HG02623 (cell line): Measurements from ENCODE around the gene SNRNP27.
A peak's percentile ranks its signal among the peaks of the same experiment; 100 is the strongest.
"Not testable (repeated sequence)": the region's sequence is repeated elsewhere in the genome, so short reads cannot be mapped to it uniquely, and the experiment has no call there.

Source experiments
- ATAC-seq: cut with Tn5 transposase; IDR thresholded peaks from one replicate; pipeline ENCODE4 v1.9.1; 2021; ENCODE audit warnings: moderate library complexity; ENCODE audit not compliant: unreplicated experiment

The SNRNP27 gene

DNA sequence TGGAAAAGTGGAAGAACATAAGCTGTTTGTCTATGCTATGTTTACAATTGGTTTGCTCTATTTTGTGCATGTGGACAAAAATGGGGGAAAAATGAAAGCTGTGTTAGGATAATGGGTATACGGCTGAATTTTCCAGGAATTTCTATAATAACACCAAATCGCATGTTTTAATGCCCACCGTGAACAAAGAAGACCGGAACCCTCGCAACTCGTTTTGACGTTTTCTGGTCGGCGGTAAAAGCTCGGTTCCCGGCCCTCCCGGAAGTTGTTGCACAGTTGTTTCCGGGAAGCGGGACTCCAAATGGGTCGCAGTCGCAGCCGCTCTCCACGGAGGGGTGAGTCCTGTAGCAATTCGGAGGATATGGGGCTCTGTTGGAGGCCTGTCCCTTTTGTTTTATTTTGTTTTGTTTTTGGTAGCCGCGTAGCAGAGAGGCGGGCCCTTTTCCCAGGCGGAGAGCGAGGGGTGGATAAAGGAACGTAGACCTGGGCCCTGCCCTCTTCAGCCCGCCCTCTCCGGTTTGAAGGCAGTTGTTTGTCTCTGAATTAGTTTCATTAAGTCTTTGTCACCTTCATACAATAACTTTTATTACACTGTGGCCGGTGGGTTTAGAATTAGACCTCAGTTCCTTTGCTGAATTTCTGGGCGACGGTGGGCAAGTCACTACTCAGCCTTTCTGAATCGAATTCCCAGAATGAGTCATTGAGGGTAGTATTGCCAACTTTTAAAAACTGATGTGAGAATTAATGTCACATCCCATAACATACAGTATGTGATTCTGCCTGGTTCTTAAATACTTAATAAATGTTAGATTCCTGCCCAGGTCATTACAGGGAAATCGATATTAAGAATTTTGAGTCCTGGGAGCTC is at the start of gene SNRNP27:
SNRNP27 (plus strand) TSS at position 273 of the 868 bp plus-strand sequence; CDS start at position 302, 29 bp downstream.
- peak; percentile 50 for ATAC-seq

- no peak for ATAC-seq
These were observed 49.8 kb upstream of the SNRNP27 start for GRCh38 chr2:69843993-69844392.

DNA sequence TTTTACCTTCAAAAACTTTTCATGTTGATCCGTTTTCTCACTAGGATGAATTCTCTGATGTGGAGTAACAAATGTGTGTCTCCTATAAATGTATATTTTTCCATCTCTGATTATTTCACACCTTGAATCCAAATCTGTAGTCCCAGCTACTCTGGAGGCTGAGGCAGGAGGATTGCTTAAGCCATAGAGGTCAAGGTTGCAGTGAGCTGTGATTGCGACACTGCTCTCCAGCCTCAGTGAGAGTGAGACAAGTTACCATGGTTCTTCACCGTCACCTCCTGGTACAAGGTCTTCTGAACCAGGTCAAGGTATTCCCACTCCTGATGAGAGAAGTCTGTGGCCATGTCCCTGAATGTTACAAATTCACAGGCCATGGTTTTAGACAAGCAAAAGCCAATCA is 49.2 kb upstream of the SNRNP27 start:
- ATAC-seq, result no peak

- ATAC-seq, result no peak
These were observed 47.3 kb upstream of the SNRNP27 start for GRCh38 chr2:69846182-69847067.

DNA sequence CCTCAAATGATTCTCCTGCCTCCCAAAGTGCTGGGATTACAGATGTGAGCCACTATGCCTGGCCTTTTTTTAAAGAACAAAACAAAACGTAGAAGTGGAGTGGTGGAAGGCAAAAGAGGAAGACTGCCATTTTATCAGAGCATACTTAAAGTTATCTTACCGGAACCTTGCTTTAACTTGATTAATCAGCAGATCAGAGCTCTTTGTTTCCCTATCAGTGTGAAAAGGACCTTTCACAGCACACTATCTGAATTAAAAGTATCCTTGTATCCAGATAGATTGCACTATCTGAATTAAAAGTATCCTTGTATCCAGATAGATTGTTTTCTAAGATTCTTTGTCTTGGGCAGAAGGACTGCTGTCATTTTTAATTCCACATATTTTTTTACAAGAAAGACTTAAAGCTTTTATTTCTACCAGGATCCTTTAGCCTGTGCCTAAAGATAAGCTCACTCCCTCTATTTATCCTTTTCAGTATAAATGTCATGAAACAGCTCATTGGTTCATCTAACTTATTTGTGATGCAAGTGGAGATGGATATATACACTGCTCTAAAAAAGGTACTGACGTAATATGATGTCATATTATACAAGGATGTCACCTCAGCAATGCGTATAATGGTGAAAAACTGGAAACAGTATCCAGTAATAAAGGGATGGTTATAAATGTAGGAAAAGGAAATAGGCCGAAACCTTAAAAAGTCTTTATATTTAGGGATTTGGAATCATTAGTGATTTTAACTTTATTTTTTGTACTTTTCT is 46.5 kb upstream of the SNRNP27 start:
- ATAC-seq, result no peak

- ATAC-seq, result no peak
These were observed 45.5 kb upstream of the SNRNP27 start for GRCh38 chr2:69848186-69848790.

GRCh38 chr2:69858261-69858660 is 35.5 kb upstream of the SNRNP27 start:
- ATAC-seq, result no peak

DNA sequence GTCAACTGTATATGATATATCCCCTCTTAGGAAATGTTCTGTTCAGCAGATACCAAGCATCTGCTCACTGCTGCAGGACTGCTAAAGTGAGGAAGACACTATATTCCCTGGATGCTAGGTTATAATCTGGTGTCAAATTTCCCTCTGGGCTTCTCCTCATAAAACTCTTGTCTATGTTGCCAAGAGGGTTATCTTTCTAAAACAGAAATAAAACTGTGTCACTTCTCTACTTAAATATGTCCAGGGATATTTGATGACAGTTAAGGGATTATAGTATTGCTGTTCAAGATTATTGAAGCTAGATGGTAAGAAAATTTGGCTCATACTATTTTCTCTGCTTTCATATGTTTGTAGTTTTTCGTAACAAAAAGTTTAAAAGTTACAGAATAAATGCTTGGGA is 30.5 kb upstream of the SNRNP27 start:
- no peak for ATAC-seq

GRCh38 chr2:69888451-69888850 is 5.3 kb upstream of the SNRNP27 start:
- ATAC-seq, result no peak

- no peak for ATAC-seq
These were observed 4.5 kb upstream of the SNRNP27 start for GRCh38 chr2:69889302-69889701.

DNA sequence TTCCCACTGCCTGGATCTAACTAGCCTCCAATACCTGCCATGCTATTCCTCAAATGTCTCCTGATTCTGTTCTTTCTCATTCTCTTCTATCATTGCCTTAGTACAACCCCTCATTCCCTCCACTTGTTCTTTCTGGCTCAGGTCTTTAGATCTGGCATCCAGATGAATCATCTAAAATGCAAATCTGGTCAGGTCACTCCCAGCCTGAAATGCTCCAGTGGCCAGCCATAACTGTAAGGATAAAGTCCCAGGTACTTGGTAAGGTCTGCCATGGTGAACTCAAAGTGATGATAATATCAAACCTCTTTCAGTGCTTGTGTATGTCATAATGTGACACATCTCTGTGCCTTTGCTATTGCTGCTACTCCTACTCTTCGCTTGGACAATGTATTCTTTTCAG is 2.9 kb upstream of the SNRNP27 start:
- no peak for ATAC-seq

DNA sequence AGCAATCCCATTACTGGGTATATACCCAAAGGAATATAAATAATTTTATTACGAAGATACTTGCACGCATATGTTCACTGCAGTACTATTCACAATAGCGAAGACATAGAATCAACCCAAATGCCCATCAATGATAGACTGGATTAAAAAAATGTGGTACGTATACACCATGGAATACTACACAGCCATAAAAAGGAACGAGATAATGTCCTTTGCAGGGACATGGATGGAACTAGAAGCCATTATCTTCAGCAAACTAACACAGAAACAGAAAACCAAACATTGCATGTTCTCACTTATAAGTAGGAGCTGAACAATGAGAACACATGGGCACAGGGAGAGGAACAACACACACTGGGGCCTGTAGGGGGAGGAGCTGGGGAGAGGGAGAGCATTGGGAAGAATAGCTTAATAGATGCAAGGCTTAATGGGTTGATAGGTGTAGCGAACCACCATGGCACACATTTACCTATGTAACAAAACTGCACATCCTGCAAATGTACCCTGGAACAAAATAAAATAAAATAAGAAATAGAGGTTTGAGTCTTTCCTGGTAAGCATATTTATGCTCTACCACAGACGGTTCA is 825 bp upstream of the SNRNP27 start:
- not testable (repeated sequence) for ATAC-seq

DNA sequence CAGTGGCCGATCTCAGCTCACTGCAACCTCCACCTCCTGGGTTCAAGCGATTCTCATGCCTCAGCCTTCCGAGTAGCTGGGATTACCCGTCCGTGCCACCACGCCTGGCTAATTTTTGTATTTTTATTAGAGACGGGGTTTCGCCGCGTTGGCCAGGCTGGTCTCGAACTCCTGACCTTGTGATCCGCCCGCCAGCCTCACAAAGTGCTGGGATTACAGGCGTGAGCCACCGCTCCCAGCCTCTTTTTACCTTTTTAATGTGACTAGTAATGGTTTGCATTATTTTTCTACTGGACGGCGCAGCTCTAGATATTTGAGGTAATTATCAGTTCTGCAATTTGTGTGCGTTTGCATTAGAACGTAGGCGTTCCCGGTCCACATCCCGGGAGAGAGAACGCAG is 981 bp downstream of the SNRNP27 start:
- ATAC-seq, result not testable (repeated sequence)

DNA sequence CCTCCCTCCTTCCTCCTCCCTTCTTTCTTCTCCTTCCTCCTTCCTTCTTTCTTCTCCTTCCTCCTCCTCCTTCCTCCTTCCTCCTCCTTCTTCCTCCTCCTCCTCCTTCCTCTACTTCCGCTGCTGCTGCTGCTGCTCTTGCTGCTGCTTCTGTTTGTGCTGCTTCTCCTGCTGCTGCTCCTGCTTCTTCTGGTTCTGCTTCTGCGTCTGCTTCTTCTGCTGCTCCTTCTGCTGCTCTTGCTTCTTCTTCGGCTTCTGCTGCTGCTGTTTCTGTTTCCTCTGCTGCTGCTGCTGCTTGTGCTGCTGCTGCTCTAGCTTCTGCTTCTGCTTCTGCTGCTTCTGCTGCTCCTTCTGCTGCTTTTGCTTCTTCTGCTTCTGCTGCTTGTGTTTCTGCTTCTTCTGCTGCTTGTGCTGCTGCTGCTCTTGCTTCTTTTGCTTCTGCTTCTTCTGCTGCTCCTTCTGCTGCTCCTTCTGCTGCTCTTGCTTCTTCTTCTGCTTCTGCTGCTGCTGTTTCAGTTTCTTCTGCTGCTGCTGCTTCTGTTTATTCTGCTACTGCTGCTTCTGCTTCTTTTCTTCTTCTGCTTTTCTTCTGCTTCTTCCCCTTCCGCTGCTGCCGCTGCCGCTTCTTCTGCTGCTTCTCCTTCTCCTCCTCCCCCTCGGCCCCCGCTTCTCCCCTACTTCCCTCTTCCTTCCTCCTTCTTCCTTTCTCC is 8.6 kb downstream of the SNRNP27 start:
- no peak for ATAC-seq

GRCh38 chr2:69907216-69907615 is 13.5 kb downstream of the SNRNP27 start:
- ATAC-seq, result no peak

DNA sequence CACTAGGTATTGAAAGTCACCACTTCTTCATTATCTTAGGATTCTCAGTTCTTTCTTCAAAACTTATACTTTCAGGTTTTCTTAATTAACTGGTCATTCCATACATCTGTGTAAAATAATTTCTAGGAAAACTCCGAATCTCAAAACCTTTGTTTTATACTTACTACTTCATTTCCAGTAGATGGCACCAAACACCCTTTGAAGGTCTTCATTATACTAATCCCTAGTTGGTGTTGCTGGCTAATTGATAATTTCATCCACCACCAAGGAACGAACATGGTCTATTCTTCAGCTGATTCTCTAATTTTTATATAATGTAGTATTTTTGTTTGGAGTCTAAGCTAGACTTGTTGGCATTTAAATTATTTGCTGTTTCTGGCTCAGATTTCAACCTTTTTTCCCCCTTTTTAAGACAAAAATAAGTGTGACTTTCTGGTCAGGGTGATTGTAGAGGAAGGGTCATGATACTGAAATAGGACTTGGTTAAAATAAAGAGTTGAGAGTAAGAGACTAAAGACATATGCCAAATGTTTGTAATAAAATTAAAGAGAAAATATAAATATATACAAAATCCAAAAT is 18.3 kb downstream of the SNRNP27 start:
- no peak for ATAC-seq

DNA sequence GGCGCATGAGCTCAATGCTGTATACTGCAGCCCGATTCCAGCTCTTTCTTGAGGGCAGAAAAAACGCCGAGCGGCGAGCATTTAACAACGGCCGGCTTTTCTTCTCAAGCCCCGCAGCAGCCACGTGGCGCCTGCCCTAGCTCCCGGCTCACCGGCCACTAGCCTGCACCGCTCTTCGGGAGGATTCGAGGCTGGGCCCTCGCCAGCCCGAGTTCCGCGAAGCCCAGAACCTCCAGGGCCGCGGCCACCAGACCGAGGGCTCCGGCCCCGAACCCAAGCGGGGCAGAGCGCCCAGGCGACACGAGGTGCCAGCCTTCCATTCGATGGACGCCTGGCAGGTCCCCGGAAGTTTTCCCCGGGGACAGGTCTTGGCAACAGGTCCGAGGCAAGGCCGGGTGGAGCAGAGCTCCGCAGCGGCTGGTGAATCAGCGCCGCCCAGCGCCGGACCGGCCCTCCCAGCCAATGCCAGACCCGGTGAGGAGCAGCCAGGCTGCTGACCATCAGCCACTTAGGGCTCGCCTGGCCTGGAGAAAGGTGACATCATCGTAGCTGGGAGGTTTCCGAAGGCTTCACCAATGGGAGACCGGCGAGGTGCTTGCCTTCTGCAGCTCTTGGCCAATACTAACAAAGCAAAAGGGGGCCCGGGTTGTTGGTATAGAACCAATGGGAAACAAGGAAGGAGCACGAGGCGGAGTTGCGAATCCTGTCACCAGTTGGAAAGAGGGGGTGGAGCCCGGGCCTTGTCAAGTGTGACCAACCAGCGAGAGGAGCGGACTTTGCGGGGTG is 20.6 kb downstream of the SNRNP27 start:
- ATAC-seq, result peak; percentile 80
